Measurements from ENCODE around the gene DST.

The DST gene

GRCh38 chr6:56618050-56618449, 24.6 kb downstream of the DST start:
- peaks cover 7% of the 10 kb centered on the region; the same call in 1 of the 2 replicates for H3K36me3 ChIP-seq (ENCODE audit: insufficient read depth, low read length)
- no peaks in the 10 kb centered on the region for H3K9me2 ChIP-seq (replicated peaks; ENCODE audit: low read depth, low read length)

DNA sequence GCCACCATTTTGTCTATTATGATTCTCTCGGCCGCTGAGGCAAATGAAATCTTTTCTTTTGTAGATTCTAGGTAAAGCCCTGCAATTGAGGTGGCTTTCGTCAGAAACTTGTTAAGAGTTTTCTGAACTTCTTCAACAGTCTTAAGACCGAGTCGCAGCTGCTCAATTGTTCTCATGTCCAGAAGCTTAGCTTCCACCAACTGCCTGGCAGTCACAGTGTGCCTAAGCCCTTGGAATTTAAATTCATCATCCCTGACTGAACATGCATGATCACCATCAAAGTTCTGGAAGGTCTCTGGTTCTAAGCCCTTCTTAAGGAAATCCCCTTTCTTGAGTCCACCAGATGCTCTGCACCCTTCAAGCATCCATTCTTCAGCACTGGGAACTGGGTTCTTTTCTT, 25.7 kb downstream of the DST start:
- Histone ChIP-seq H3K4me2 (ENCODE audit: low read depth, low read length, poor library complexity, severe bottlenecking) (no peak overlapping the region), H2AFZ (ENCODE audit: low read length) (no peak overlapping the region), H3K79me2 (ENCODE audit: insufficient read depth, low read length) (no peaks in the 10 kb centered on the region), H3K9me2 (replicated peaks; ENCODE audit: low read depth, low read length) (no peaks in the 10 kb centered on the region), H3K4me1 (ENCODE audit: insufficient read depth, low read length, poor library complexity, severe bottlenecking) (no peaks in the 10 kb centered on the region), H3K9me3 (ENCODE audit: insufficient read depth, low read depth, low read length) (no peaks in the 10 kb centered on the region), H3K36me3 (ENCODE audit: insufficient read depth, low read length) (peaks cover 7% of the 10 kb centered on the region; the same call in 1 of the 2 replicates), H4K20me1 (ENCODE audit: insufficient read depth, low read length, poor library complexity, severe bottlenecking) (no peaks in the 10 kb centered on the region), H3K4me3 (ENCODE audit: low read length, poor library complexity, severe bottlenecking) (no peak overlapping the region), H3K27me3 (ENCODE audit: insufficient read depth, low read length, poor library complexity, severe bottlenecking) (no peaks in the 10 kb centered on the region), H3K9ac (ENCODE audit: low read depth, low read length, poor library complexity, severe bottlenecking) (no peak overlapping the region), H3F3A (ENCODE audit: low read depth) (no peaks in the 10 kb centered on the region)
- no peak for TF ChIP-seq EZH2phosphoT487 (IDR thresholded peaks at IDR 0.05; ENCODE audit: borderline replicate concordance)
- TF ChIP-seq, protein P1, sequence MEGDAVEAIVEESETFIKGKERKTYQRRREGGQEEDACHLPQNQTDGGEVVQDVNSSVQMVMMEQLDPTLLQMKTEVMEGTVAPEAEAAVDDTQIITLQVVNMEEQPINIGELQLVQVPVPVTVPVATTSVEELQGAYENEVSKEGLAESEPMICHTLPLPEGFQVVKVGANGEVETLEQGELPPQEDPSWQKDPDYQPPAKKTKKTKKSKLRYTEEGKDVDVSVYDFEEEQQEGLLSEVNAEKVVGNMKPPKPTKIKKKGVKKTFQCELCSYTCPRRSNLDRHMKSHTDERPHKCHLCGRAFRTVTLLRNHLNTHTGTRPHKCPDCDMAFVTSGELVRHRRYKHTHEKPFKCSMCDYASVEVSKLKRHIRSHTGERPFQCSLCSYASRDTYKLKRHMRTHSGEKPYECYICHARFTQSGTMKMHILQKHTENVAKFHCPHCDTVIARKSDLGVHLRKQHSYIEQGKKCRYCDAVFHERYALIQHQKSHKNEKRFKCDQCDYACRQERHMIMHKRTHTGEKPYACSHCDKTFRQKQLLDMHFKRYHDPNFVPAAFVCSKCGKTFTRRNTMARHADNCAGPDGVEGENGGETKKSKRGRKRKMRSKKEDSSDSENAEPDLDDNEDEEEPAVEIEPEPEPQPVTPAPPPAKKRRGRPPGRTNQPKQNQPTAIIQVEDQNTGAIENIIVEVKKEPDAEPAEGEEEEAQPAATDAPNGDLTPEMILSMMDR (conservative IDR thresholded peaks at IDR 0.05; ENCODE audit: low read length) = no peak

More at GRCh38 chr6:56618050-56618449, 24.6 kb downstream of the DST start:
- Histone ChIP-seq H2AFZ (ENCODE audit: low read length) (no peak overlapping the region), H3K9me3 (ENCODE audit: insufficient read depth, low read depth, low read length) (no peaks in the 10 kb centered on the region), H3K4me1 (ENCODE audit: insufficient read depth, low read length, poor library complexity, severe bottlenecking) (no peaks in the 10 kb centered on the region), H3F3A (ENCODE audit: low read depth) (no peaks in the 10 kb centered on the region), H3K4me3 (ENCODE audit: low read length, poor library complexity, severe bottlenecking) (no peak overlapping the region), H3K27me3 (ENCODE audit: insufficient read depth, low read length, poor library complexity, severe bottlenecking) (no peaks in the 10 kb centered on the region), H3K79me2 (ENCODE audit: insufficient read depth, low read length) (no peaks in the 10 kb centered on the region), H3K9ac (ENCODE audit: low read depth, low read length, poor library complexity, severe bottlenecking) (no peak overlapping the region), H3K4me2 (ENCODE audit: low read depth, low read length, poor library complexity, severe bottlenecking) (no peak overlapping the region), H4K20me1 (ENCODE audit: insufficient read depth, low read length, poor library complexity, severe bottlenecking) (no peaks in the 10 kb centered on the region)
- TF ChIP-seq, protein P1 (conservative IDR thresholded peaks at IDR 0.05; ENCODE audit: low read length) = peak; percentile 43; the same call in 1 of the 2 replicates
- no peak for TF ChIP-seq EZH2phosphoT487 (IDR thresholded peaks at IDR 0.05; ENCODE audit: borderline replicate concordance)

DNA sequence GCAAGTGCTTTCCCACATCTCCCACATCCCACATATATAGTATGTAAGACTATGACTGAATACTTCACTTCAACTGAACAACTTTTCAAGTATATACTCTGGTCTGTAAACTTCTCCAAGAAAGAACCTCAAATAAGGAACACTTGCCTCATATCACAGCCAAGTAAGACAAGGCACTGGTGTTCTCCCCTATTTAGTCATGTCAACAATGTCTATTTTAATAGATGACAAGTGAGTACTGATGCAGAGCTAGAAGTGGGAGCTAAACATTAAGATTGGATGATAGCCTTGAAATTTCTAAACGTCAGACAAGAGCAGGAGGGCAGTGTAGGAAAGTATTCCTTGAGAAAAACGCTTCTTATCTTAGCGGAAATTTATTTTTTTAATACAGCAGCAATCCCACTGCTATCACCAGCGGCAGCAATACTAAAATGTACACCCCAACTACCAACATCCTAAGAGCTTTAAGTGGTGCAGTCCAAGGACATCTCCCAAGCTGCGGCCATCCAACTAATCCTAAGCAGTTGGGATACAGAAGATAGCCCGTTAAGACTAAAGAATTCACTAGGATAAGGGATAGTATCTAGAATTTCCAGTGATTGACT, 29.3 kb downstream of the DST start:
- H3F3A ChIP-seq (ENCODE audit: low read depth) = no peaks in the 10 kb centered on the region

More for the DNA sequence above, 29.3 kb downstream of the DST start:
- no peak overlapping the region for H3K4me2 ChIP-seq (ENCODE audit: low read depth, low read length, poor library complexity, severe bottlenecking)
- no peaks in the 10 kb centered on the region for H3K9me3 ChIP-seq (ENCODE audit: insufficient read depth, low read depth, low read length)
- no peaks in the 10 kb centered on the region for H4K20me1 ChIP-seq (ENCODE audit: insufficient read depth, low read length, poor library complexity, severe bottlenecking)
- H3K79me2 ChIP-seq (ENCODE audit: insufficient read depth, low read length) = no peaks in the 10 kb centered on the region
- TF ChIP-seq, protein P1 (conservative IDR thresholded peaks at IDR 0.05; ENCODE audit: low read length) = no peak
- TF ChIP-seq EZH2phosphoT487 (IDR thresholded peaks at IDR 0.05; ENCODE audit: borderline replicate concordance) = no peak
- no peaks in the 10 kb centered on the region for H3K9me2 ChIP-seq (replicated peaks; ENCODE audit: low read depth, low read length)
- no peak overlapping the region for H3K9ac ChIP-seq (ENCODE audit: low read depth, low read length, poor library complexity, severe bottlenecking)
- H2AFZ ChIP-seq (ENCODE audit: low read length) = no peak overlapping the region
- H3K4me3 ChIP-seq (ENCODE audit: low read length, poor library complexity, severe bottlenecking) = no peak overlapping the region
- peaks cover 7% of the 10 kb centered on the region; the same call in 1 of the 2 replicates for H3K36me3 ChIP-seq (ENCODE audit: insufficient read depth, low read length)
- H3K4me1 ChIP-seq (ENCODE audit: insufficient read depth, low read length, poor library complexity, severe bottlenecking) = no peaks in the 10 kb centered on the region
- no peaks in the 10 kb centered on the region for H3K27me3 ChIP-seq (ENCODE audit: insufficient read depth, low read length, poor library complexity, severe bottlenecking)

All from Loucy (cell line).